ENCODE data around the gene OR51V1.

OR51V1 gene

GRCh38 chr11:5242208-5242607 lies 41.7 kb upstream of the OR51V1 start:
- no peak overlapping the region for H3K27ac ChIP-seq
- TF ChIP-seq ZFX (IDR thresholded peaks at IDR 0.05; ENCODE audit: borderline replicate concordance): no peak
- no peak for TF ChIP-seq CTCF (IDR thresholded peaks at IDR 0.05)

- TF ChIP-seq CTCF (IDR thresholded peaks at IDR 0.05): no peak
- TF ChIP-seq ZFX (IDR thresholded peaks at IDR 0.05; ENCODE audit: borderline replicate concordance): no peak
- H3K27ac ChIP-seq: no peak overlapping the region
Measured at GRCh38 chr11:5241458-5241857, 41.0 kb upstream of the OR51V1 start.

- TF ChIP-seq CTCF (IDR thresholded peaks at IDR 0.05) (no peak), ZFX (IDR thresholded peaks at IDR 0.05; ENCODE audit: borderline replicate concordance) (no peak)
- no peak overlapping the region for H3K27ac ChIP-seq
Measured at GRCh38 chr11:5240458-5240857, 40.0 kb upstream of the OR51V1 start.

DNA sequence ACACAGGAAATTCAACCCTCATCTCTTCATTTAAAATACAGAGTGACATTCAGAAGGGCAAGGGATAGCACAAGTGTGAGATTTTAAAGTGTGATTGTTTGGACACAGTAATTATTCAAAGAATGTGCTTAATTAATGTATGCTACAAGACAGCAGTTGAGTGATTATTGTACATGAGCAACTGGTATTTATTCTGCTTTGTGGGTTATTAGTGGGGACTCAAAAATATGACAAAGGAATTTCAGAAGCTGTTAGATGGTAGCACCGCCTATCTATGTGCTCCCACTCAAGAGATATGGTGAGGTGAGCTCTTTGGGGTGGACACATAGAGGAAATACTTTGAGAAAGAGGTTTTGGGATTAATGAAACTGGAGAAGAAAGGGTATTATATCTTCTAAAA lies 39.6 kb upstream of the OR51V1 start:
- no peak for TF ChIP-seq CTCF (IDR thresholded peaks at IDR 0.05)
- no peak for TF ChIP-seq ZFX (IDR thresholded peaks at IDR 0.05; ENCODE audit: borderline replicate concordance)
- no peak overlapping the region for H3K27ac ChIP-seq

DNA sequence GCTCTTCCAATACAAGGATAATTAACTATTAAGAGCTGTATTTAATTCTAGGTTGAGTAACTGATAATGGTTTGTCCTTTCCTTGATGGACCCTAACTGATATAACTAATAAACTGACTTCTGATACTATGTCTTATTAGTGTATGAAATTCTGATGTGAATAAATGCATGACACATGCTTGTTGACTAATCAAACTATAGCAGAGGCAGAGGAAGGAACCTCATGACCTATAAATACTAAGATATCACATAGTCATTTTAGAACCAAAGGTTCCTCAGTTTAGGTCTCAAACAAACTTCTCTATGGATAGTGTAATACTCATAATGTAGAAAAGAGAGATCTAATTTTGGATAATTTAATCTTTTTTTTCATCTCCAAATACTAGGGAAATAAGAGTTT lies 38.6 kb upstream of the OR51V1 start:
- TF ChIP-seq ZFX (IDR thresholded peaks at IDR 0.05; ENCODE audit: borderline replicate concordance) (no peak), CTCF (IDR thresholded peaks at IDR 0.05) (no peak)
- no peak overlapping the region for H3K27ac ChIP-seq

GRCh38 chr11:5238486-5238885 lies 38.0 kb upstream of the OR51V1 start:
- TF ChIP-seq CTCF (IDR thresholded peaks at IDR 0.05) (no peak), ZFX (IDR thresholded peaks at IDR 0.05; ENCODE audit: borderline replicate concordance) (no peak)

DNA sequence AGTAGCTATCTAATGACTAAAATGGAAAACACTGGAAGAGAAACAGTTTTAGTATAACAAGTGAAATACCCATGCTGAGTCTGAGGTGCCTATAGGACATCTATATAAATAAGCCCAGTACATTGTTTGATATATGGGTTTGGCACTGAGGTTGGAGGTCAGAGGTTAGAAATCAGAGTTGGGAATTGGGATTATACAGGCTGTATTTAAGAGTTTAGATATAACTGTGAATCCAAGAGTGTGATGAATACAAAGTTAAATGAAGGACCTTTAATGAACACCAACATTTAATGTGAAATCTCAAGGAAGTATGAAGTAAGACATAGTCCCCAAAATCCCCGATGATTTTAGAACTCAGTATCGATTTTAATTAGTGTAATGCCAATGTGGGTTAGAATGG lies 36.9 kb upstream of the OR51V1 start:
- H3K27ac ChIP-seq: no peak overlapping the region
- TF ChIP-seq ZFX (IDR thresholded peaks at IDR 0.05; ENCODE audit: borderline replicate concordance) (no peak), CTCF (IDR thresholded peaks at IDR 0.05) (no peak)

More at GRCh38 chr11:5238486-5238885, 38.0 kb upstream of the OR51V1 start:
- H3K27ac ChIP-seq: no peak overlapping the region
